ENCODE results near the gene SLC1A1.

The SLC1A1 gene

DNA sequence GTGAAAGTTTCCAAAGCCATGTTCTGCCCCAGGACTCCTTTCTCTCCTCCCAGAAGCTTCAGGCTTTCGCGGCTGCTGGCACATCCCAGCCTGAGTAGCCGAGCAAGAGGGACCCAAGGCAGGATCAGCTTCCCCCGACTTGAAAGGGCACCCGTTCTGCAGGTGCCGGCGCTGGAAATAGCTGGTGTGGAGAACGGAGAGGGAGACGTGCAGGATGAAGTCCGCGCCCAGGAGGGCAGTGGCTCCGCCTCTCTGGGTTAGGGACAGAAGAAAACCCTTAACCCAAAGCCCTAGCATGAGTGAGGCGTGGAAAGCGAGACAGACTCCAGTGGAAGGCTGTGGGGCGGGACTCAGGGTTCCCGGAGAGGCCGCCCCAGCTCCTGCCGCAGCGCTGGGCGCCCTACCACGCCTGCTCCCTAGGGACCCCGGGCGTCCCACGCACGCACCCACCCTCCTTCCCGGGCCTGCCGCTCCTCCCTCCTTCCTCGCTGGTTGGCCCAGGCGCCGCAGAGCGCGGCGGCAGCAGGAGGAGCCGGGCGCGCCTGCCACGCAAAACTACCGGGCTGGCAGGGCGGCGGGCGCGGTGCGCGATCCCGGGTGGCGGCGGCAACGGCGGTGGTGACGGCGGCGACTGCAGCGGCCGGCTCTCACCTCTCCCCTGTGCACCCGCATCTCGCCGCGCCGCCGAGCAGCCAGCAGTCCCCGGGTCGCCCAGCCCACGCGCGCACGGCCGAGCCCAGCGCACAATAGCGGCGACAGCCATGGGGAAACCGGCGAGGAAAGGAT, at the start of gene SLC1A1:
TSS of gene SLC1A1 (plus strand) at position 550 of the 786 bp plus-strand sequence. CDS start at position 762, 212 bp downstream.
- peak; percentile 95 for DNase-seq (ENCODE audit: low spot score)

DNA sequence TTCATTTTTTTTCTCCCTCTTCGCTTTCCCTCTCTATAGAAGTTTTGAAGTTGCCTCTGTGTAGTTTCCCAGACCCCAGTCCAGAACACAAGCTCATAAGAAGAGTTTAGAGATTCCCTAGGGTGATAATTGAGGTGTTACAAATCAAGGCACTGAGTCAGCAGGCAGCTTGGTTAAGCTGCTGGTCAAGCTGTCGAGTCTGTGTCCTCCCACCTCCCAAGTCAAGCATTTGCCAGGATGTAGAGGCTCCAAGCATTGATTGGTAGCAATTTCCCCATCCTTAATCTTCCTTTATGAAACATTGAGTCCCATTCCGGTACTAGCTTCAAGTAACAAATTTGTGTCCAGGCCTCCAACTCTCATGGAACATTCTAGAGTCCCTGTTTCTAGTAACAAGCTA, 47.5 kb upstream of the SLC1A1 start:
- no peak for DNase-seq (ENCODE audit: low spot score)

GRCh38 chr9:4443439-4443838, 46.8 kb upstream of the SLC1A1 start:
- no peak for DNase-seq (ENCODE audit: low spot score)

GRCh38 chr9:4461437-4461836, 28.8 kb upstream of the SLC1A1 start:
- no peak for DNase-seq (ENCODE audit: low spot score)

GRCh38 chr9:4463824-4464223, 26.4 kb upstream of the SLC1A1 start:
- peak; percentile 22 for DNase-seq (ENCODE audit: low spot score)

GRCh38 chr9:4464911-4465513, 25.3 kb upstream of the SLC1A1 start:
- no peak for DNase-seq (ENCODE audit: low spot score)

DNA sequence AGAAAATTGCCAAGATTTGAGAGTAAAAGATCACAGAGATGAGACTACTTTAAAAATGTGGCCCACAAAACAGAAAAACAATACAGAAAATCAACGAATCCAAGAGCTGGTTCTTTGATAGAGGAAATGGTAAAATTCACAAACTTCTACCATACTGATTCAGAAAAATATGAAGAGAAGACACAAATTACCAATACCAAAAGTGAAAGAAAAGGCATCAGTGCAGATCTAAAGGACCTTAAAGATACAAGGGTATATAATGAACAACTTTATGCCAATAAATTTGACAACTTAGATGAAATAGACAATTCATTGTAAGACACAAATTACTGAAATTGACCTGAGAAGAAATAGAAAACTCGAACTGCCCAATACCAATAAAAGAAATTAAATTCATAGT, 24.4 kb upstream of the SLC1A1 start:
- DNase-seq (ENCODE audit: low spot score), result no peak

- peak; percentile 28 for DNase-seq (ENCODE audit: low spot score)
Observed at GRCh38 chr9:4475301-4475700, 15.0 kb upstream of the SLC1A1 start.

DNA sequence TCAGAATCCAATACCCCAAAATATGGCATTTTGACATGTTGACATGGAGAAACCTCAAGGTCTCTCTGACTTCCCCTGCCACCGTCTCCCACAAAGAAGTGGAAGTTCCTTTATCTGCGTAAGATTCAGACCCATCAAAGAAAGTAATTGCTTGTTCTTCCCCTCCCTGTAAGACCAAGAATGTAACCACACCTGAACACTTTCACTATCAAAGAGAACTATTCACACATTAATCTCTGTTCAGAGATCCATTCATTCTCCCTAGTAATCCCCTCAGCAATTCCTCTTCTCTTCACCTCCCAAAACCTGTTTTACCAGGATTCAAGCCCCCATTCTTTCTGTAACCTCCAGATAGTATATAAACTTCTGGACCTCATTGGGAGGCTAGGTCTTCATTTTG, 4.1 kb upstream of the SLC1A1 start:
- DNase-seq (ENCODE audit: low spot score), result no peak

DNA sequence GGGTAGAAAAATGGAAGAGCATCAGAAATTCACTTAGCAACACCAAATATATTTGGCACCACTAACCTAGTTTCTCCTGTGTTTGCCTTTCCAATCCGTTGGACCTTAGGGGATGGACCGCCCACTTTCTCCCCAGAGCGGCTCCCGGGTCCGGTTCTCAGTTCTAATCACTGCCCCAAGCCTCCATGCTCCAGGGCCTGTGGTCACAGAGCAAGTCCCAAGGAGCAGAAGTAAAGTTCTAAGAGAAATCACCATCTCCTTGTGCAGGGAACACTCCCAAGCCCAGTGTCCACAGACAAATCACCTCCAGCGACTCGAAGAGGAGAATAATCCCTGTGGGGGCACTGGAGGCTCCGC, 728 bp upstream of the SLC1A1 start:
- peak; percentile 70 for DNase-seq (ENCODE audit: low spot score)

GRCh38 chr9:4490705-4491625, 697 bp downstream of the SLC1A1 start:
- peak; percentile 51 for DNase-seq (ENCODE audit: low spot score)

DNA sequence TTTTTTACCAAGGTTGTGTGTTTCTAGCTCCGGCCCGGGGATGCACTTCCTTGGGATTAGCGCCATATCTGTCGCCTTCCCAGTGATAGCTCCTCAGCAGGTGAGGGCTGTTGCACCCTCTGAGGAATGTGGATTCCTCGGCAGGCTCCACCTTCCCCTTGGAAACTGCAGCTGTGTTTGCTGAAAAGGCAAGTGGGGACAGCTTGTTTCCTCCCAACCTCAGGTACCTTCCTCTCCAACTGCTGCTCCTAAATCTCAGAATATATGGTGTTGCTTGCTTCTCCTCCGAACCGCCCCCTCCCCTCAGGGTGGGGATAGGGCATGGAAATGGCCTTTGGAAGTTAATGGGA, 1.3 kb downstream of the SLC1A1 start:
- DNase-seq (ENCODE audit: low spot score), result peak; percentile 10

DNA sequence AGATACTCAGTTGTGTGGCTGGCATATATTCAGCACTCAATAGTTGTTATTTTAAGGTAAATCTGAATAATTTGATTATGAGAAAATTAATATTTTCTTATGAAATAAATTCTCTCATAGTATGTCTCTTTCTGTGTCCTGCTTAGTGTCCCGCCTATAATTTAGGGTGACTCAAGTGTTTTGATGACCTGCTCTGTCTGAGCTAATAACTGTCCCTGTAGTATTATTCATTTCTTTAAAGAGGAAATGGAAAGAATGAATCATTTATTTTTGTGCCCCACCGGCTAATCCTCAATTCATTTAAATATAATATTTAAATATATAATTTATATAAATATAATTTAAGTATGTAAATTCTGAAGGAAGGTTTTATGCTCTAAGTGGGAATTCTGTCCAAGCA, 4.1 kb downstream of the SLC1A1 start:
- DNase-seq (ENCODE audit: low spot score), result no peak

DNA sequence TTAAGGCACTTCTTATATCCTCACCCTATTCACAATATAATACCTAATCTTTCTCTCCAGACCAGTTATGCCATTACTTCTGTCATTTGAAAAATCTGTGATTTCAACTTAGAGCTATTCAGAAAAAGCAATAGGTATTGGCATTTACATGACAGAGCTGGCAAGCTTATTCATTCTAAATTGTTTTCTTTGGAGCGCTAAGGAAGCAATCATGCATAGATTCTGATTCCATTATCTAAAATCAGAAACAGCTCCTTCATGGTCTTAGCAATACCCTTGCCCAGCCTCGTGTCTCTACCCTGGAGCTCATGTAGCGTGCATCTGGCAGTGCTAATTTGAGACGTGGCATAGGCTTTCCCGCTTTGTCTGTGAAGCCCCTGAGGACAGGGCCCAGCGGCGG, 4.5 kb downstream of the SLC1A1 start:
- no peak for DNase-seq (ENCODE audit: low spot score)

DNA sequence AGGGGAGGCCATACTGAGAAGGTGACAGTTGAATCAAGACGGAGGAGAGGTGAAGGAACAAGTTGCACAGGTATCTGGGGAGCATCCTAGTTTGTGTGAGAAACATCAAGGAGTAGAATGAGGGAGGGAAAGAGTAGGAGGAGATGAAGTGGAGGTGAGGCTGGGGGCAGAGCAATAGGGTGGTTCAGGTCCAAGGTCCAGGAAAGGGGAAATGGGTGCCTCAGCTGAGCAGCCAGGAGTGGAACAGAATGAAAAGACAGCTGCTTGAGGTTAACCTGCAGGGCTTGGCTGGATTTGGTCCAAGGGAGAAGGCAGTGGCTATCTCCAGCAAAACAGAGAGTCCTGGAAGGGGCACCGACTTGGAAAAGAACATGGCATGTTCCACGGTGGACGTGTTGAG, 5.3 kb downstream of the SLC1A1 start:
- no peak for DNase-seq (ENCODE audit: low spot score)

GRCh38 chr9:4496497-4496896, 6.2 kb downstream of the SLC1A1 start:
- DNase-seq (ENCODE audit: low spot score), result no peak

DNA sequence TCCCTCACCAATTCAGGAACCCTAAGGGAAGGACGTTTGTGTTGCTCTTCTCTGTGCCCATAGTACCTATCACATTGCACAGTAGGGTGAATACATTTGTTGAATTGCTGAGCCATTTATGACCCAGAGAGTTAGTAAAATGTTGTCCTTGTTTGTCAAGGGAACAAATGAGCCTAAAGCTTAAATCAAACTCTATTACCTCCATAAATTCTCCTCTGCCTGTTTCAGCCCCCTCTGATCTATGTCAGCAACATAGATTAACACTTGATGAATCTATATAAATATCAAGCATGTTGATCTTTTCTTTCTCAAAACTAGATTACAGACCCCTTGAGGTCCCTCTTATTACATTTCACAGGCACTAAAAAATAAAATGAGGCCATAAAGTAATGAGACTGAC, 7.1 kb downstream of the SLC1A1 start:
- DNase-seq (ENCODE audit: low spot score), result no peak

DNA sequence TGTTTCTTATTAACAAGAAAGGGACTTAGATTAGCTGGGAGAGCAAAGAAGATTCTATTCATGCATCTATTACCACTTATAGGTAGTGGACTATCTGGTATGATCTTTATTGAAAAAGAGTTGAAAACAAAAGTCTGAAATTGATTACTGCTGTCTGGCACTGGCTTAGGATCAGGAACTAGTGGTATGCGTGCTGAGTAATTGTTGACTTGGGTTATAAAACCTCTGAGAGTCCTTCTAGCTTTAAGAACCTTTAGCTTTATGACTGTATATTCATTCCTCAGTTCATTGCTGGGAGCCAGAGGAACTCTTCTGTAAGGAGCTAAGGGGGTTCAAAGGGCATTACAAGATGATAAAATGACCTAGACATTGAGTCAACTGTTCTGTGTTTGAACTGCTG, 7.6 kb downstream of the SLC1A1 start:
- DNase-seq (ENCODE audit: low spot score), result peak; percentile 61

GRCh38 chr9:4499917-4500316, 9.6 kb downstream of the SLC1A1 start:
- no peak for DNase-seq (ENCODE audit: low spot score)

GRCh38 chr9:4501147-4501507, 10.9 kb downstream of the SLC1A1 start:
- DNase-seq (ENCODE audit: low spot score), result no peak

- DNase-seq (ENCODE audit: low spot score), result no peak
Observed at GRCh38 chr9:4502444-4502843, 12.2 kb downstream of the SLC1A1 start.

GRCh38 chr9:4503103-4503502, 12.8 kb downstream of the SLC1A1 start:
- no peak for DNase-seq (ENCODE audit: low spot score)

DNA sequence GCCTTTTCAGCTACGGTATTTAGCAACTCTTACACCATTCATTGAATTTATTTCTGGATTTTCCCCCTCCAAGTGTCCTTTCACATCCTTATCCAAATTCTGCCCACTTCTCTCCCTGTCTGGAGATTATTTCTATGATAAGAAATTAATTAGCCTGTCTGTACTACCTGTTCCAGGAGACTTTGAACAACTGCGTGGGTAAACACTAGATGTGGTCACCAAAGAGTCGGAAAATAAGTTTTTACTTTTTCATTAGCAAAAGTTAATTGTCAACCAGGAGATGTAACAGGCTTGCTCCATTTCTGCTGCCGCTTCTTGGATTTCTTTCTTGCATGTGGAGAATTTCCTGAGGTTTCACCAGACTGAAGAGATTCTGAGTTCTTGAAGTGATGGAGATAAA, 14.0 kb downstream of the SLC1A1 start:
- DNase-seq (ENCODE audit: low spot score), result no peak

Data from GM03348 (cell line).